Keratinocyte (primary cell): ENCODE measurements around the gene OGFOD3.

Experiments used
- CTCF ChIP-seq, 3 experiments: IDR thresholded peaks in 1 of 3; conservative IDR thresholded peaks in 1 of 3; optimal IDR thresholded peaks in 1 of 3; 2 replicates in 2 of 3; 3 replicates in 1 of 3; pipeline versions ENCODE3 to v1.5.1; 2011; ENCODE audit warnings: low read length in 3 of 3, mild to moderate bottlenecking in 3 of 3, moderate library complexity in 2 of 3, control low read depth in 1 of 3, inconsistent platforms in 1 of 3; ENCODE audit not compliant: insufficient read depth in 2 of 3; ENCODE audit errors: extremely low read depth in 1 of 3
- EZH2 ChIP-seq: IDR thresholded peaks from one replicate; pipeline ENCODE4 v1.6.1; 2012; ENCODE audit warnings: inconsistent platforms, mild to moderate bottlenecking, low read length, moderate library complexity

- no peak for TF ChIP-seq EZH2
- no peak for TF ChIP-seq CTCF (optimal IDR thresholded peaks at IDR 0.05 in 1 of 3, IDR thresholded peaks at IDR 0.05 in 1 of 3, conservative IDR thresholded peaks at IDR 0.05 in 1 of 3; ENCODE audit: extremely low read depth in 1 of 3, insufficient read depth in 2 of 3, low read length in 3 of 3)
Measured at GRCh38 chr17:82444941-82445521, 26.6 kb upstream of the OGFOD3 start.
